ENCODE results near the gene JAM3. TPM values are rescaled to one million over a fixed set of nuclear protein-coding genes. Genes with fewer than 3 reads are reported as not detected.

The JAM3 gene
- total RNA-seq, 2 donors from 2014 or later: 28.5 to 38.1 TPM

DNA sequence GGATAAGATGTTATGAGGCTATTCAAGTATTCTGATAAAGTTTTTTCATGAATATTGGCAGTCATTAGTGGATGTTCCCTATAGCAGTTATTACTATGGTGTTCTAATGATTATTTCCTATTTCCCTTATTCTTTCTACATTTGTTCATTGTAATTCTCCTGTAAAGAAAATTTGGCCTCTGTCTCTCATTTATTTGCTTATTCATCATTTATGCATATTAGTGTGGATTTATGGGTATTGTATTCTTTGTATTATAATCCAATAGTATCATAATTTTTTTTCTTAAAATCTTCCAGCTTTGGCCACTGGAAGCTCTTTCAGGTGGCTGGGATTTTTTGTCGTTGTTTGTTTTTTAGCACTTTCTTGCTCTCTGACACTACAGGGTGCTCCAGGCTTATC is 47.3 kb downstream of the JAM3 start:
- H3K4me1 ChIP-seq: peaks cover 0 to 22% of the 10 kb centered on the region in 2 donors
- no peaks in the 10 kb centered on the region for H3K9me3 ChIP-seq
- no peak overlapping the region for H3K27ac ChIP-seq
- DNase-seq (ENCODE audit: low spot score): no peak
- no peaks in the 10 kb centered on the region for H3K36me3 ChIP-seq
- TF ChIP-seq, protein P1, sequence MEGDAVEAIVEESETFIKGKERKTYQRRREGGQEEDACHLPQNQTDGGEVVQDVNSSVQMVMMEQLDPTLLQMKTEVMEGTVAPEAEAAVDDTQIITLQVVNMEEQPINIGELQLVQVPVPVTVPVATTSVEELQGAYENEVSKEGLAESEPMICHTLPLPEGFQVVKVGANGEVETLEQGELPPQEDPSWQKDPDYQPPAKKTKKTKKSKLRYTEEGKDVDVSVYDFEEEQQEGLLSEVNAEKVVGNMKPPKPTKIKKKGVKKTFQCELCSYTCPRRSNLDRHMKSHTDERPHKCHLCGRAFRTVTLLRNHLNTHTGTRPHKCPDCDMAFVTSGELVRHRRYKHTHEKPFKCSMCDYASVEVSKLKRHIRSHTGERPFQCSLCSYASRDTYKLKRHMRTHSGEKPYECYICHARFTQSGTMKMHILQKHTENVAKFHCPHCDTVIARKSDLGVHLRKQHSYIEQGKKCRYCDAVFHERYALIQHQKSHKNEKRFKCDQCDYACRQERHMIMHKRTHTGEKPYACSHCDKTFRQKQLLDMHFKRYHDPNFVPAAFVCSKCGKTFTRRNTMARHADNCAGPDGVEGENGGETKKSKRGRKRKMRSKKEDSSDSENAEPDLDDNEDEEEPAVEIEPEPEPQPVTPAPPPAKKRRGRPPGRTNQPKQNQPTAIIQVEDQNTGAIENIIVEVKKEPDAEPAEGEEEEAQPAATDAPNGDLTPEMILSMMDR (IDR thresholded peaks at IDR 0.05): no peak
- no peak overlapping the region for H3K4me3 ChIP-seq
- H3K27me3 ChIP-seq: no peaks in the 10 kb centered on the region

DNA sequence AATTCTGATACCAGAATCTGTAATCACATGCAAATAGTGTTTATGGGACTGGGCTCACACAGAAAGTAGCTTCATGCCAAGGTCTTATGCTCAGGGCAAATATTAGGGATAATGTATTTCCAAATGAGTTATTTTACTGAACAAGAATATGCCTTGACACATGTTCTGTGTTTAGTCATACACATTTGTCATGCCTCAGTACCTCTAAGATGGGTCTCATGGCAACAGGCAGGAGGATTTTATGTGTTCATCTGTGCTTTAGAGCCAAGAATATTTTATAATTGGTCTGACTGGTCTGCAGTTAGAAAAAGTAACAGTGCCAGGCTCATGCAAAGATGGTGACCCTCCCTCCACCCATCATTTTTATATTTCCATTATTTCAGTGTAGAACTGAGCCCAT is 49.1 kb downstream of the JAM3 start:
- no peaks in the 10 kb centered on the region for H3K36me3 ChIP-seq
- no peaks in the 10 kb centered on the region for H3K27me3 ChIP-seq
- H3K27ac ChIP-seq: no peak overlapping the region
- no peaks in the 10 kb centered on the region for H3K9me3 ChIP-seq
- DNase-seq (ENCODE audit: low spot score): no peak
- TF ChIP-seq, protein P1 (IDR thresholded peaks at IDR 0.05): no peak
- peaks cover 0 to 38% of the 10 kb centered on the region in 2 donors for H3K4me1 ChIP-seq
- no peak overlapping the region for H3K4me3 ChIP-seq

DNA sequence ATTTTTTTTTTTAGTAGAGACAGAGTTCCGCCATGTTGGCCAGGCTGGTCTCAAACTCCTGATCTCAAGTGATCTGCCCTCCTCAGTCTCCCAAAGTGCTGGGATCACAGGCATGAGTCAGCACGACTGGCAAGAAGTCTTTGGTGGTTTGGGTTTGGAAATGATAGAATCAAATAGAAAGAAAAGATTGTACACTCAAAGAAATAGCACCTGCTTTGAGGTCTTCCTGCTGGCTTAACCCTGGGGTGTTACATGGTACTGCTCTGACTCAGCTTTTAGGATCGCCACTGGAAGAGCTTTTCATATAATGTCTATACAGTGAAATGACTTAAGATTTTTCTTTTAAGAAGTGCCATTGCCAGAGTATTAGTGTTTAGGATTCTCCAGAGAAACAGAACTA is 50.2 kb downstream of the JAM3 start:
- Histone ChIP-seq H3K4me1 (peaks cover 0 to 40% of the 10 kb centered on the region in 2 donors), H3K36me3 (no peaks in the 10 kb centered on the region), H3K9me3 (no peaks in the 10 kb centered on the region), H3K27ac (peak overlapping the region; percentile 72 to 87), H3K27me3 (no peaks in the 10 kb centered on the region), H3K4me3 (no peak overlapping the region)
- TF ChIP-seq, protein P1 (IDR thresholded peaks at IDR 0.05): no peak
- DNase-seq (ENCODE audit: low spot score): no peak

DNA sequence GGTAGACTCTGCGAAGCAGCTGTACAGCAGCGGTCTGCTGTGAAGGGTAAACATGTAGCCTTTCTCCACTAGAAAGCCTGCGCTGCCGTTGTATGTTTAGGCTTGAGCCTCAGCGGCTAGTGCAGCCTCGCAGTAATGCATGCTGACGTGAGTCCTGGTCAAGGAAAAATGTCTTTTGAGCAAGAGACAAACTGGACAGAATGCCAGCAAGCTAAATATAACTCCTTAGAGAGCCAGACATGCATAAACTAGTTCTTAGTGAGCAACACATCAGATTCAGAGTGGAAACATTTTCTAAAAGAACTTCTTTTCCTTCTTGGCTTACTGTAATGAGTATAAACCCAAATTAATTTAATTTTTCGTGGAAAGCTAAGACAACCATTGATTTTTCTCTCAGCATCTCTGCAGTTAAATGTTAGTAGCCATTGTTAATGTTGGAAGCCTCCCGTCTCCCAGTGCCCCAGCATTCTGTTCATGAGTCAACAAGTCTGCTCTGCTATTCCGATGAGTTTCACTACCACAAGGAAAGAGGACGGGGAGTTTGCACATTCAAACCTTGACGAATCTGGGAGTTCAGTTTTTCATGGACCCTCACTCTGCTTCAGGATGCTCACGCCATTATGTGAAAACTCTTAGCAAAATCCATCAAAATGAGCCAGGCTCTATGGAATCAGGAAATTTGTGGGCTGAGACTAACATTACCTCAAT is 51.4 kb downstream of the JAM3 start:
- no peaks in the 10 kb centered on the region for H3K27me3 ChIP-seq
- peak overlapping the region; percentile 72 to 87 for H3K27ac ChIP-seq
- TF ChIP-seq, protein P1 (IDR thresholded peaks at IDR 0.05): no peak
- no peaks in the 10 kb centered on the region for H3K36me3 ChIP-seq
- H3K4me3 ChIP-seq: peak overlapping the region; percentile 1 to 35
- H3K9me3 ChIP-seq: no peaks in the 10 kb centered on the region
- peak; percentile 71 for DNase-seq (ENCODE audit: low spot score)
- peaks cover 0 to 50% of the 10 kb centered on the region in 2 donors for H3K4me1 ChIP-seq

DNA sequence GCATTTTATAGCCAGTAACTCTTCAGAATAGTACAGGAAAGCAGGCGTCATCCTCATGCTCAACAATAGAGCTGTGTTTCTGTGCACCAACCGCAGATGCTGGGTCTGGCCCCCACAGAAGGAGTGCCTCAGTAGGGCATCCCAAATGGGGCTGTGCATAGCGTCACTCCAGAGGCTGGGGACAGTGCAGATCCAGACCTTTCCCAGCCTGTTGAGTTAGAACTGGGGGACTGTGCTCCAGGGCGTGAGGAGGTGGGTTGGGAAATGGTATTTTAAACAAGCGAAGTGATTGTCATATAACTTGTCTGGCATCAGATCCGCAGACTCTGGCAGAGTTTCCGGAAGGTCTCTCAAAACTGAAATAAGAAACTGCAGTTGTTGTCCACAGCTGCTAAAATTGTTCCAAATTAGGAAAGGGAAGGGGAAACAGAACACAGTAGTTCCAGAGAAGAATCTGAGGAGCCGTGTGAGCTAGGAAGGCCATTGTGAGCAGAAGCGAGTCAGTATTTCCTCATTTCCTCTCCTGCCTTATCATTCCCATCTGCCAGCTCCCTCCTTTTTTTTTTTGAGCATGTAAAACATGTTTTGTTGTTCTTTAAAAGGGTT is 52.2 kb downstream of the JAM3 start:
- Histone ChIP-seq H3K4me3 (peak overlapping the region in 1 of 2 donors; percentile 35), H3K27ac (peak overlapping the region; percentile 72 to 87), H3K9me3 (no peaks in the 10 kb centered on the region), H3K4me1 (peaks cover 0 to 58% of the 10 kb centered on the region in 2 donors), H3K27me3 (no peaks in the 10 kb centered on the region), H3K36me3 (no peaks in the 10 kb centered on the region)
- DNase-seq (ENCODE audit: low spot score): no peak
- TF ChIP-seq, protein P1 (IDR thresholded peaks at IDR 0.05): no peak
